GM18519 (cell line): ENCODE measurements around the gene TOM1L1.

Experiments used
- ATAC-seq: cut with Tn5 transposase; IDR thresholded peaks from one replicate; pipeline ENCODE4 v1.9.1; 2021; ENCODE audit warnings: mild to moderate bottlenecking, moderate library complexity; ENCODE audit not compliant: unreplicated experiment, low FRiP score

TOM1L1 gene

DNA sequence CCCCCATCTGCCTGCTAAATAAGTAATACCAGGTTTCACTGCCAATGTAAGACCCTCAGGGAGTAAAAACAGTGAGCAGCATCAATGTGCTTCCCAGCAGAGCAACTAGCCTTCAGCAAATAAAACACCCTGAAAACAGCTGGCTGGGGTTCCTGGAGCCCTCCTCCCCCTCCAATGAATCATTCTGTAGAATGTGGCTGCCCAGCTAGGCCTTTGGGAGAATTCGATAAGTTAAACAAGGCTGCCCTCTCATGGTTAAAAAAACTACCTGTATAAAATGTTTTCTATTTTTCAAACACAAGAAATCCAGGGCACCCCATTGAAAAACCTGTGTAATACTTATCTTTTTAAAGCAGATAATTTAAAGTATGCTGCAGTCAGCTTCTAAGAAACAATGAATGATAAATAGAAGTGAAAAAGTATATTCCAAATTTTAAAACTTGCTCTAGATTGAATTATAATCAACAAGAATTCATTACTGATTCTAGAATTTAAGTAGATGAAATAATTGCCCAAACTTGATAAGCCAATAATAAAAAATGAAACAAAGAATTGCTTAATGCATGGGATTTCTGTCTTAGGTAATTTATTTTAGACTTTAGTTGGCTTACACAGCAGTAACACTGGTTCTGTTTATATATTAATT lies 9.4 kb upstream of the TOM1L1 start:
- ATAC-seq: no peak

GRCh38 chr17:54892360-54892759 lies 8.3 kb upstream of the TOM1L1 start:
- no peak for ATAC-seq

DNA sequence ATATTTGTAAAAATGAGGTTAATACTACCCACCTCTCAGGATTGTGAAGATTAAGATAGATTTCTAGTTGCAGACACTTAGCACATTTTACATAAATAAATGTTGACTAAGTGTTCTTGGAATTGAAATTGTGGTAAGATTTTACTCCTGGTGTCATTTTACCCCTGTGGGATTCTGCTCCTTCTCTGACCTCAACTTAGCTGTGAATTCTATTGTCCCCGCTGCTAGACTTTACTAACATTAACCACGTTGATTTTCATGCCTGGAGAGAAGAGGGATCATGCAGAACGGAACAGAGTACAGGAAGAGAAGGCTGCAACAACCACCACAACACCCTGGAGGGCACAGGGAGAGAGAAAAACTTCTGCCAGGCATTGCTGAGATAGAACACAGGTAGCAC lies 2.1 kb upstream of the TOM1L1 start:
- no peak for ATAC-seq

DNA sequence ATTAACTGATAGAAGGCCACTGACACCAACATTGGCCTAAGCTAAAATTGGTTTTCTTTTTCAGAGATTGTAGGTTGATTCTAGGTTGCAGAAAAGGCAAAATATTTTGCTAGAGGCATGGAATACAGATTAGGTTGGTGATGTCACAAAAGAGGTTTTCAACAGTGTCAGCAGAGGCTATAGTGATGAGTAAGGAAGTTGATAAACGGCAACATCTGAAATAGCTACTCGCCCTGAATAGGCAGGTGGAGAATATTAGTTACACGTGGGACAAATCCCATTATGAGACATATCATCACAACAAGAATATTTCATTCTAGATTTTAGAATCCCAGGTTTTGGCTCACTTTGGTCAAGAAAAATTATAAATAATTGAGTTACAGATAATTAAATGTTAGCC lies 1.5 kb upstream of the TOM1L1 start:
- ATAC-seq: no peak

GRCh38 chr17:54899721-54900456 lies 763 bp upstream of the TOM1L1 start:
- no peak for ATAC-seq

GRCh38 chr17:54901230-54901822 lies 674 bp downstream of the TOM1L1 start:
- ATAC-seq: no peak

- ATAC-seq: no peak
Measured at GRCh38 chr17:54902017-54902416, 1.4 kb downstream of the TOM1L1 start.

DNA sequence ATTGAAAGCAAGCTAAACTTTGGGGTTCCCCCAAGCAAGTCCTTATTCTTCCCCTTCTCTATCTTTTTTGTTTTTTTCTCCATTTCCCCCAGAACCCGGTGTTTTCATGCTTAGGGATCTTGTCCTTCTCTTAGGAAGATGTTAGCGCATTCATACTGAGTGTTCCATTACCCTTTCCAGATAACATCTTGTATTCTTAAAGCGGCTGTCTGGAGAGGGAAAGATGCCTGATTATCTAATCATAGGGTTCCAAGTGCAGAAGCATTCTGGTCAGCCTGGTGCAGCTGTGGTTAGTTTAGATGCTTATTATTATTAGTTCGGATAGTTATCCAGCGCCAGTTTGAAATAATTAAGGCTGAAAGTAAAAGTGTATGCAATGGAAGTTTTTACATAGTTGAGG lies 2.0 kb downstream of the TOM1L1 start:
- no peak for ATAC-seq

- ATAC-seq: no peak
Measured at GRCh38 chr17:54903375-54903774, 2.7 kb downstream of the TOM1L1 start.

GRCh38 chr17:54906683-54907082 lies 6.0 kb downstream of the TOM1L1 start:
- no peak for ATAC-seq

DNA sequence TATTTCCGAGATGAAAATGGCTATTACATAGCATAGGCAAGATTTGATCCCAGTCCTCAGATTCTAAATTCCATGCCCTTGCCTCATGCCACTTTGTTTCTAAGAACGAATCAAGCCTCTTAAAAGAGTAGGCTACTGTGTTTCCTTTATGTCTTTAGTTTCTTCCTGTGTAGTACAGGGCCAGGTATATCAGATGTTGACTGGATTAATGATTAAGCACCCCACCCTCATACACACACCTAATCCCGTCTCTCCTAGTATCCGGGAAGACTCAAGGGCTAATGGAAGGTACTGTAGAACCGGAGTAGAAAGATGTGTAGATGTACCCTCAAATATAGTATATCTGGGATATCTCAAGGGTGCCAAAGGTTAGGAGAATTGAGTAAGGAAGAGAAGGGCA lies 6.7 kb downstream of the TOM1L1 start:
- no peak for ATAC-seq

DNA sequence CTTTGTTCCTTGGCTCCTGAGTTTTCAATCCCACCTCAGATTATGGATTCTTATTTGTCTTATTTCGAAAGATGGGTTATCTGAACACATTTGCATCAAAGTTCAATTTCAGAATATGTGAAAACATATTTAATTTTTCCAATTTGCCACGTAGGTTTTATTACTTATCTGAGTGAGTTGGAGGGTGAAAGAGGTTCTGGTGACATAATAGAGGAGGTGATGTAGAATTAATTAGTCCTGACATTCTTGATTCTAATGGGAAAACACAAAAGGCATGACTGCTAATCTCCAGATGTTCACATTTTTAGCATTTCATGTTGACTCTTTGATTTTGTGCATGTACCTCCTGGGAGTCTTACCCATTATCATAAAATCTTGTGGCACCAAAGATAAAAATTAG lies 9.1 kb downstream of the TOM1L1 start:
- no peak for ATAC-seq

DNA sequence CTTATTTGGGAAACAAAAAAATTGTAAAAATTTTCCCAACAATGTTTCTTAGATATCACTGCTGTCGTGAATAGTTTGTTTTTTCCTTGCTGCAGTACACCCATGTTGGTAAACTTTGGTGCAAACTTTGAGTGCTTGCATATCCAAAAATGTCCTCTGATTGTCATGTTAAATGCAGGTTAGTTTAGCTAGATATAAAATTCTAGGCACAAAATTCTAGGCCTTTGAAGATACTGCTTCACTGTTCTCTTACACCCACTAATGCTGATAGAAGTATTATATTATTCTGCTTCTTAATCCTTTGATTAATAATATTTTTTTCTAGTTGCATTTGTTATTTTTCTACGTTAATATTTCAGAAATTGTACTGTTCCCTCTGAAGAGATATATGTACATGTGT lies 16.1 kb downstream of the TOM1L1 start:
- no peak for ATAC-seq

DNA sequence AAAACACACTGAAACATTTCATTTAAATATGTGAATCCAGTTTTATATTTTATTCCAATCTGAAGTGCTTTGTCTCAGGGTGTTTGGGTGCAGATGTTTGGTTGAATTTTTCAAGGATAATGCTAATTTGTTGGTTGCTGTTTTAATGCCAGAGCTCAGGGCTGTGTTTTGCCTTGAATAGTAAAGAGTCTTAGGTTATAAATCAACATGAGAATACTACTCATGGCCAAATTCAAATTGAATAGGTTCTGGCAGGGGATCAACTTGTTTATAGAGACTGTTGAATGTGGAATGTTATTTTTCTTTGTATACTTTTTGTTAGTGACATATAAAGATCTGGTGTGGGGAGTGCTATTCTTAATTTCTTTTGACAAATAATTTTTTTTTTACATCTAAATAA lies 18.8 kb downstream of the TOM1L1 start:
- ATAC-seq: no peak

GRCh38 chr17:54920819-54921218 lies 20.2 kb downstream of the TOM1L1 start:
- no peak for ATAC-seq

DNA sequence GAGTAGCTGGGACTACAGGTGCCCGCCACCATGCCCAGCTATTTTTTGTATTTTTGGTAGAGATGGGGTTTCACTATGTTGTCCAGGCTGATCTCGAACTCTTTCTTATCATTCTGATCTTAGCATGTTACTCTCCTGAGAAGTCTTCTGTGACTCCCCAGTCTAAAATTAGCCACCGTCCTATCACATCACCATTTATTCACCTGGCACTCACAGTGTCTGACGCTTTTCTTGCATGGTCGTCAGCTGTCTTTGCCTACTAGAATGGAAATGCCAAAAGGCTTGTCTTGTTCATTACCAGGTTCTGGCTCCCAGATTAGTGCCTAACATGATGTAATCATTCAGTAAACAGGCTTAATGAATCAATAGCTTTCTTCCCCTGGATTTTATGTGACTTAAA lies 23.8 kb downstream of the TOM1L1 start:
- no peak for ATAC-seq

DNA sequence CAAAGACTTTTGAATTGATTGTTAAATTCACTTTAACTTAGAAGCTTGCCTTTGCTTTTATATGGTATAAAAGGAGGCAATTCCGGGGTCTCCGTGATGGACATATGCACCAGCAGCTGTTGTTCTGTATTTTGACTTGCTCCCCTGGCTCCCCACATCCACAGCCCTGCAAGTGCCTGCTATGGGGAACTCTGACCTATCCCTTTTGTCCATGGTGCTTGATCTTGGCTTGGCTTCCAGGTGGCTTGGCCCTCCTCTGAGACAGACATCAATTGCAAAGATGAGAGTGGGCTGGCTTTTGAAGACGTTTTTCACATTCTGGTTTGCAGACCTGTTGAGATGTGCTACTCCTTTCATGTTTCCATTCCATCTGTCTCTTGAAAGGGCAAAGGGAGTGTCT lies 26.9 kb downstream of the TOM1L1 start:
- no peak for ATAC-seq

GRCh38 chr17:54932711-54933110 lies 32.1 kb downstream of the TOM1L1 start:
- ATAC-seq: no peak

DNA sequence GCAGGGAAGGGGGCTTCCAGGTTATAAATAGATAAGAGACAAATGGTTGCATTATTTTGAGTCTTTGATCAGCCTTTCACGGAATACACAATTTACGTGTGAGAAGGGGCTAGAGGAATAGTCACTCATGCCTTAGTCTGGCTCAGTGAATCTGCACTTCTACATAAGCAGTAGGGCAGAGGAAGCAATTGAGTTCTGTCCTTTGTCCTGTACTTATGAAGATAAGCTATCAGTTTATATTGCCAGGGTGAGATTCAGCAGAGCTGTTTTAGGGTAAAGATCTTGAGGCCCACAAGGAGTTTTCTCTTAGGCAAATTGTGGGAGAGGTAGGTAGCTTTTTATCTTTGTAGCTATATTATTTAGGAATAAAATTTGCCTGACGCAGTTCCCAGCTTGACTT lies 33.3 kb downstream of the TOM1L1 start:
- ATAC-seq: no peak

- no peak for ATAC-seq
Measured at GRCh38 chr17:54935471-54935870, 34.8 kb downstream of the TOM1L1 start.

DNA sequence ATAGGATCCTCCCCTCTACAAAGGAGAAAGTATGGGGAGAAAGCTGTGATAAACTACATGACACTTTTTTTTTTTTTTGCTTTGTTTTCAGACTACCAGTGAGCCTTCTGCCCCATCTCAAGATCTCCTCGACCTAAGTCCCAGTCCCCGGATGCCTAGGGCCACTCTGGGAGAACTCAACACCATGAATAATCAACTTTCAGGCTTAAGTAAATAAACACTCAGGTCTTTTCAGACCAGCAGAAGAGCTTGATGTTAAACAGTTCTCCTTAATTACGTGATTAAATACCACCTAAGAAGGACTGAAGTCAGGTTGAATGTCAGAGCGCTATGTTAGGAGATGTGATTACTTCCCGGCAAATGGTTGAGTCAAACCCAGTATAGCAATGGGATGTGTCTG lies 36.4 kb downstream of the TOM1L1 start:
- ATAC-seq: no peak

- no peak for ATAC-seq
Measured at GRCh38 chr17:54937426-54937825, 36.8 kb downstream of the TOM1L1 start.
